HAP-1 (cell line): ENCODE results near the gene NFE2L1.
"Not testable (repeated sequence)": the region's sequence is repeated elsewhere in the genome, so short reads cannot be mapped to it uniquely, and the experiment has no call there.

Experiments
- DNase-seq, 2 experiments: peaks; one replicate each; pipeline ENCODE4 v3.0.0-alpha.2; 2016 to 2020; ENCODE audit warnings: low spot score in 2 of 2
- H3K27me3 ChIP-seq: fragments of 250-450 bp; sonication (Bioruptor Pico); 2 replicates; pipeline ENCODE4 v1.5.1; 2020; ENCODE audit warnings: low read depth, mild to moderate bottlenecking, moderate library complexity
- H3K36me3 ChIP-seq: fragments of 250-450 bp; sonication (Bioruptor Pico); replicated peaks from 2 replicates; pipeline ENCODE4 v1.5.1; 2020; ENCODE audit warnings: mild to moderate bottlenecking
- H3K4me1 ChIP-seq: fragments of 250-450 bp; sonication (Bioruptor Pico); 2 replicates; pipeline ENCODE4 v1.5.1; 2020; ENCODE audit warnings: mild to moderate bottlenecking
- H3K4me3 ChIP-seq: fragments of 250-450 bp; sonication (Bioruptor Pico); 2 replicates; pipeline ENCODE4 v1.5.1; 2020; ENCODE audit warnings: mild to moderate bottlenecking, moderate library complexity
- H3K9me3 ChIP-seq: fragments of 250-450 bp; sonication (Bioruptor Pico); 2 replicates; pipeline ENCODE4 v1.5.1; 2020; ENCODE audit warnings: mild to moderate bottlenecking, moderate library complexity
- in situ Hi-C: fragments of 300-500 bp; cut with MboI; formaldehyde crosslinking; loops from 3 replicates; pipeline ENCODE4 v1.14.3; 2020; ENCODE audit warnings: low sequenced_read_pairs, inconsistent platforms, mixed read lengths

The NFE2L1 gene

GRCh38 chr17:48013876-48014594 lies 34.1 kb upstream of the NFE2L1 start:
- Histone ChIP-seq H3K4me1 (peaks cover 8% of the 10 kb centered on the region), H3K4me3 (no peak overlapping the region), H3K9me3 (no peaks in the 10 kb centered on the region), H3K27me3 (no peaks in the 10 kb centered on the region), H3K36me3 (no peaks in the 10 kb centered on the region)
- DNase-seq: no peak
- in situ Hi-C loops: no loop called here

GRCh38 chr17:48014595-48015111 lies 33.5 kb upstream of the NFE2L1 start:
- Histone ChIP-seq H3K4me1 (peaks cover 8% of the 10 kb centered on the region), H3K36me3 (no peaks in the 10 kb centered on the region), H3K9me3 (no peaks in the 10 kb centered on the region), H3K4me3 (no peak overlapping the region), H3K27me3 (no peaks in the 10 kb centered on the region)
- in situ Hi-C loops: loop anchor here (5.0 kb wide), 3 partner anchors 32 to 172 kb away; partner anchors contain the start of gene SCRN2
- DNase-seq: no peak

- in situ Hi-C loops: loop anchor here (5.0 kb wide), 3 partner anchors 34 to 174 kb away; partner anchors contain the start of gene SCRN2
- Histone ChIP-seq H3K4me1 (peaks cover 8% of the 10 kb centered on the region), H3K27me3 (no peaks in the 10 kb centered on the region), H3K9me3 (no peaks in the 10 kb centered on the region), H3K4me3 (no peak overlapping the region), H3K36me3 (no peaks in the 10 kb centered on the region)
- no peak for DNase-seq
Measured at GRCh38 chr17:48016112-48016511, 32.0 kb upstream of the NFE2L1 start.

GRCh38 chr17:48017817-48018158 lies 30.4 kb upstream of the NFE2L1 start:
- not testable (repeated sequence) for H3K27me3 ChIP-seq, H3K9me3 ChIP-seq, DNase-seq, H3K36me3 ChIP-seq, H3K4me3 ChIP-seq, H3K4me1 ChIP-seq
- in situ Hi-C loops: loop anchor here (5.0 kb wide), 3 partner anchors 35 to 175 kb away; partner anchors contain the start of gene SCRN2

GRCh38 chr17:48021934-48022333 lies 26.2 kb upstream of the NFE2L1 start:
- Histone ChIP-seq H3K4me3 (no peak overlapping the region), H3K4me1 (peaks cover 29% of the 10 kb centered on the region), H3K9me3 (no peaks in the 10 kb centered on the region), H3K36me3 (no peaks in the 10 kb centered on the region), H3K27me3 (no peaks in the 10 kb centered on the region)
- DNase-seq: no peak
- in situ Hi-C loops: no loop called here

- no peak for DNase-seq
- Histone ChIP-seq H3K36me3 (no peaks in the 10 kb centered on the region), H3K9me3 (no peaks in the 10 kb centered on the region), H3K4me1 (peaks cover 30% of the 10 kb centered on the region), H3K27me3 (no peaks in the 10 kb centered on the region), H3K4me3 (no peak overlapping the region; the same call in 1 of the 2 replicates)
- in situ Hi-C loops: no loop called here
Measured at GRCh38 chr17:48022901-48023300, 25.3 kb upstream of the NFE2L1 start.

- in situ Hi-C loops: no loop called here
- peak; percentile 69 to 89 for DNase-seq
Measured at GRCh38 chr17:48023400-48024148, 24.6 kb upstream of the NFE2L1 start.

GRCh38 chr17:48024149-48025039 lies 23.8 kb upstream of the NFE2L1 start:
- H3K4me3 ChIP-seq: peak overlapping the region; percentile 24
- in situ Hi-C loops: loop anchor here (5.0 kb wide), 3 partner anchors 43 to 598 kb away; no protein-coding TSS in a partner anchor
- H3K36me3 ChIP-seq: no peaks in the 10 kb centered on the region
- H3K4me1 ChIP-seq: peaks cover 30% of the 10 kb centered on the region
- no peaks in the 10 kb centered on the region for H3K9me3 ChIP-seq
- peak; percentile 50 to 74 for DNase-seq
- H3K27me3 ChIP-seq: no peaks in the 10 kb centered on the region

More at GRCh38 chr17:48023400-48024148, 24.6 kb upstream of the NFE2L1 start:
- H3K4me1 ChIP-seq: peaks cover 30% of the 10 kb centered on the region
- H3K27me3 ChIP-seq: no peaks in the 10 kb centered on the region
- H3K36me3 ChIP-seq: no peaks in the 10 kb centered on the region
- H3K9me3 ChIP-seq: no peaks in the 10 kb centered on the region
- peak overlapping the region; percentile 24 for H3K4me3 ChIP-seq

GRCh38 chr17:48025040-48025903 lies 22.9 kb upstream of the NFE2L1 start:
- Histone ChIP-seq H3K36me3 (no peaks in the 10 kb centered on the region), H3K4me3 (peak overlapping the region; percentile 26), H3K4me1 (peaks cover 30% of the 10 kb centered on the region), H3K9me3 (no peaks in the 10 kb centered on the region), H3K27me3 (no peaks in the 10 kb centered on the region)
- DNase-seq: peak; percentile 94 to 99
- in situ Hi-C loops: loop anchor here (5.0 kb wide), 3 partner anchors 42 to 597 kb away; no protein-coding TSS in a partner anchor

- DNase-seq: peak in 1 of 2 experiments; percentile 53
- in situ Hi-C loops: loop anchor here (5.0 kb wide), 3 partner anchors 41 to 596 kb away; no protein-coding TSS in a partner anchor
Measured at GRCh38 chr17:48025904-48026501, 22.2 kb upstream of the NFE2L1 start.

GRCh38 chr17:48026502-48027321 lies 21.4 kb upstream of the NFE2L1 start:
- in situ Hi-C loops: loop anchor here (5.0 kb wide), 3 partner anchors 41 to 596 kb away; no protein-coding TSS in a partner anchor
- no peaks in the 10 kb centered on the region for H3K27me3 ChIP-seq
- H3K9me3 ChIP-seq: no peaks in the 10 kb centered on the region
- H3K36me3 ChIP-seq: no peaks in the 10 kb centered on the region
- peak; percentile 89 to 96 for DNase-seq
- peaks cover 30% of the 10 kb centered on the region for H3K4me1 ChIP-seq
- H3K4me3 ChIP-seq: no peak overlapping the region

More at GRCh38 chr17:48025904-48026501, 22.2 kb upstream of the NFE2L1 start:
- H3K9me3 ChIP-seq: no peaks in the 10 kb centered on the region
- H3K4me3 ChIP-seq: peak overlapping the region; percentile 26
- no peaks in the 10 kb centered on the region for H3K27me3 ChIP-seq
- no peaks in the 10 kb centered on the region for H3K36me3 ChIP-seq
- peaks cover 30% of the 10 kb centered on the region for H3K4me1 ChIP-seq
